Neural progenitor cell (in vitro differentiated cells): ENCODE measurements around the gene MMP12. TPM values are rescaled to one million over a fixed set of nuclear protein-coding genes. Genes with fewer than 3 reads are reported as not detected.

Experiments used
- DNase-seq: peaks from one replicate; pipeline ENCODE4 v3.0.0-alpha.2; 2016; ENCODE audit warnings: low spot score
- H2AFZ ChIP-seq: fragments of 200-600 bp; sonication (generic); replicated peaks from 2 replicates; pipeline ENCODE4 v1.6.1; 2016; ENCODE audit warnings: antibody characterized with exemption
- H3F3A ChIP-seq: fragments of 200-600 bp; sonication (generic); 2 replicates; pipeline ENCODE4 v1.6.1; 2016; ENCODE audit warnings: antibody characterized with exemption, low read depth
- H3K27ac ChIP-seq: fragments of 200-600 bp; sonication (generic); 2 replicates; pipeline ENCODE4 v1.5.1; 2016; ENCODE audit warnings: mild to moderate bottlenecking
- H3K27me3 ChIP-seq: fragments of 200-600 bp; sonication (generic); 2 replicates; pipeline ENCODE4 v1.6.1; 2016; ENCODE audit warnings: mild to moderate bottlenecking, moderate library complexity
- H3K36me3 ChIP-seq: fragments of 200-600 bp; sonication (generic); 2 replicates; pipeline ENCODE4 v1.5.1; 2016
- H3K4me1 ChIP-seq: fragments of 200-600 bp; sonication (generic); 2 replicates; pipeline ENCODE4 v1.6.1; 2016; ENCODE audit warnings: mixed run types
- H3K4me2 ChIP-seq: fragments of 200-600 bp; sonication (generic); 2 replicates; pipeline ENCODE4 v1.6.1; 2016
- H3K4me3 ChIP-seq: fragments of 200-600 bp; sonication (generic); 2 replicates; pipeline ENCODE4 v1.5.1; 2016
- H3K79me2 ChIP-seq: fragments of 200-600 bp; sonication (generic); 2 replicates; pipeline ENCODE4 v1.6.1; 2016; ENCODE audit warnings: low read depth
- H3K9ac ChIP-seq: fragments of 200-600 bp; sonication (generic); 2 replicates; pipeline ENCODE4 v1.6.1; 2016
- H3K9me3 ChIP-seq: fragments of 200-600 bp; sonication (generic); 2 replicates; pipeline ENCODE4 v1.5.1; 2016; ENCODE audit warnings: low read depth
- H4K20me1 ChIP-seq: fragments of 200-600 bp; sonication (generic); 2 replicates; pipeline ENCODE4 v1.6.1; 2016; ENCODE audit warnings: low read depth
- H3K27ac Mint-ChIP-seq: 3 replicates; pipeline ENCODE4 v1.8.0; 2021; ENCODE audit warnings: mixed read lengths
- H3K27me3 Mint-ChIP-seq: 2 replicates; pipeline ENCODE4 v1.8.0; 2022; ENCODE audit warnings: low read depth, mild to moderate bottlenecking, inconsistent platforms, moderate library complexity, mixed read lengths; ENCODE audit not compliant: insufficient read depth
- H3K36me3 Mint-ChIP-seq: 3 replicates; pipeline ENCODE4 v1.8.0; 2021; ENCODE audit warnings: mixed read lengths
- H3K4me1 Mint-ChIP-seq: 3 replicates; pipeline ENCODE4 v1.8.0; 2021; ENCODE audit warnings: mixed read lengths
- H3K4me3 Mint-ChIP-seq: 3 replicates; pipeline ENCODE4 v1.8.0; 2021; ENCODE audit warnings: mild to moderate bottlenecking, moderate library complexity, mixed read lengths
- H3K9me3 Mint-ChIP-seq: 3 replicates; pipeline ENCODE4 v1.8.0; 2020; ENCODE audit warnings: mixed read lengths
- CTCF ChIP-seq: fragments of 200-600 bp; sonication (generic); IDR thresholded peaks from 2 replicates; pipeline ENCODE4 v1.5.1; 2017; ENCODE audit warnings: antibody characterized with exemption, mild to moderate bottlenecking
- EZH2 ChIP-seq: fragments of 200-600 bp; sonication (generic); IDR thresholded peaks from 2 replicates; pipeline ENCODE4 v1.6.1; 2017; ENCODE audit warnings: antibody characterized with exemption, mild to moderate bottlenecking, moderate library complexity
- EZH2phosphoT487 ChIP-seq: fragments of 200-600 bp; sonication (generic); IDR thresholded peaks from 2 replicates; pipeline ENCODE4 v1.6.1; 2017; ENCODE audit warnings: antibody characterized with exemption
- total RNA-seq: library from RNA; depleted of rRNA; stranded (reverse); fragments of >200 nt; gene quantifications from 2 replicates; pipeline ENCODE4 v1.2.3, GENCODE V29; 2015; ENCODE audit warnings: low replicate concordance

The MMP12 gene
- total RNA-seq, 1 donor from 2014 or later = not detected

GRCh38 chr11:102837646-102838045 is 37.1 kb downstream of the MMP12 start:
- TF ChIP-seq CTCF (no peak), EZH2phosphoT487 (no peak)
- peaks cover 10% of the 10 kb centered on the region for H3K4me1 ChIP-seq
- H3K4me3 ChIP-seq = no peak overlapping the region
- no peak overlapping the region for H3K4me3 Mint-ChIP-seq
- H2AFZ ChIP-seq = no peak overlapping the region
- no peak overlapping the region for H3K9ac ChIP-seq
- H3K4me1 Mint-ChIP-seq = peaks cover 13% of the 10 kb centered on the region
- H3K9me3 ChIP-seq = no peaks in the 10 kb centered on the region
- no peaks in the 10 kb centered on the region for H3K79me2 ChIP-seq
- H3K36me3 ChIP-seq = no peaks in the 10 kb centered on the region
- no peak overlapping the region for H3K4me2 ChIP-seq
- no peaks in the 10 kb centered on the region for H3K36me3 Mint-ChIP-seq
- no peaks in the 10 kb centered on the region for H3K27me3 Mint-ChIP-seq
- no peak overlapping the region for H3K27ac Mint-ChIP-seq
- H4K20me1 ChIP-seq = no peaks in the 10 kb centered on the region
- DNase-seq = no peak
- H3K27me3 ChIP-seq = no peaks in the 10 kb centered on the region
- H3F3A ChIP-seq = no peaks in the 10 kb centered on the region
- H3K9me3 Mint-ChIP-seq = no peaks in the 10 kb centered on the region
- H3K27ac ChIP-seq = no peak overlapping the region

- no peaks in the 10 kb centered on the region for H3F3A ChIP-seq
- Mint-ChIP-seq H3K9me3 (no peaks in the 10 kb centered on the region), H3K27ac (no peak overlapping the region), H3K36me3 (no peaks in the 10 kb centered on the region), H3K4me1 (peaks cover 13% of the 10 kb centered on the region), H3K27me3 (no peaks in the 10 kb centered on the region), H3K4me3 (no peak overlapping the region)
- H3K27me3 ChIP-seq = no peaks in the 10 kb centered on the region
- no peaks in the 10 kb centered on the region for H3K79me2 ChIP-seq
- H3K36me3 ChIP-seq = no peaks in the 10 kb centered on the region
- H3K4me3 ChIP-seq = no peak overlapping the region
- DNase-seq = no peak
- H4K20me1 ChIP-seq = no peaks in the 10 kb centered on the region
- H3K4me1 ChIP-seq = peaks cover 10% of the 10 kb centered on the region
- no peak overlapping the region for H3K4me2 ChIP-seq
- no peak overlapping the region for H3K9ac ChIP-seq
- no peak overlapping the region for H3K27ac ChIP-seq
- no peak for TF ChIP-seq EZH2
- no peak for TF ChIP-seq CTCF
- TF ChIP-seq EZH2phosphoT487 = no peak
- no peaks in the 10 kb centered on the region for H3K9me3 ChIP-seq
- no peak overlapping the region for H2AFZ ChIP-seq
Measured at GRCh38 chr11:102837156-102837555, 37.6 kb downstream of the MMP12 start.

GRCh38 chr11:102836290-102836875 is 38.4 kb downstream of the MMP12 start:
- Histone ChIP-seq H3K9me3 (no peaks in the 10 kb centered on the region), H3K4me2 (peak overlapping the region; percentile 11), H3K27me3 (peaks cover 6% of the 10 kb centered on the region), H3K79me2 (no peaks in the 10 kb centered on the region), H3K36me3 (no peaks in the 10 kb centered on the region), H3K9ac (no peak overlapping the region), H3K4me1 (peaks cover 10% of the 10 kb centered on the region), H3F3A (no peaks in the 10 kb centered on the region), H3K27ac (no peak overlapping the region), H4K20me1 (no peaks in the 10 kb centered on the region), H3K4me3 (no peak overlapping the region), H2AFZ (peak overlapping the region; percentile 37)
- Mint-ChIP-seq H3K4me3 (no peak overlapping the region), H3K36me3 (no peaks in the 10 kb centered on the region), H3K4me1 (peaks cover 13% of the 10 kb centered on the region), H3K27ac (no peak overlapping the region), H3K27me3 (no peaks in the 10 kb centered on the region), H3K9me3 (no peaks in the 10 kb centered on the region)
- DNase-seq = no peak
- TF ChIP-seq CTCF = no peak
- TF ChIP-seq EZH2 = no peak
- TF ChIP-seq EZH2phosphoT487 = no peak
